DMS153 (cell line): ENCODE results near the gene KIF21B.
"Not testable (repeated sequence)": the region's sequence is repeated elsewhere in the genome, so short reads cannot be mapped to it uniquely, and the experiment has no call there.

Experiments
- DNase-seq: peaks from one replicate; lab custom pipeline; 2025; lab: John Stamatoyannopoulos, UW

KIF21B gene

DNA sequence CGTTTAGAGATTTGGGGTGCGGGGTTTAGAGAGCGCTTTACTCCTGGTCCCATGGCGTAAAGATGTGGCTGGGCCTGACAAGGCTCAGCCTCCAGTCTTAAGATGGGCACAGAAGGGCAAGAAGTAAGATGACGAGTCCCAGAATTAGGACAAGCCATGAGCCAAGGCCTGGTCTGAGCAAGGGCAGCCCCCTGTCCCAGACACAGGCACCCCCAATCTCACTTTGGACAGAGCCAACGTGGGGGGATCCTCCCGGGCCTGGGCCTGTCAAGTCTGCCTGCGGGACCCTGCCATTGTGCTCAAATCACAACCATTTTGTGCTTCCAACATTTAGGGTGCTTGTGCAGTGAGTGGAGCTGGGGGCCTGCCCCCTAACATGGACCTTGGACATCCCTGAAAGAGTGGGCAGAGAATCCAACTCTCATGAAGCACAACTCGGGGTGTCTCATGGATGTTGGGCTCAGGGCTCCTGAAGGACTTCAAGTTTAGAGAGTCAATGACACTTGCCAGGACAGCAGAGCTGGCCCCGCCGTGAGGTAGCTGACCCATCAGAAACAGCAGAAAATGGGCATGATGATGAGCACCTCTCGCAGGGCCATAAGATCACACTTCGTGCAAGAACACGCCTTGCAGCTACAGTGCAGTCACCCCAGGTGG lies 52.6 kb downstream of the KIF21B start:
- no peak for DNase-seq

DNA sequence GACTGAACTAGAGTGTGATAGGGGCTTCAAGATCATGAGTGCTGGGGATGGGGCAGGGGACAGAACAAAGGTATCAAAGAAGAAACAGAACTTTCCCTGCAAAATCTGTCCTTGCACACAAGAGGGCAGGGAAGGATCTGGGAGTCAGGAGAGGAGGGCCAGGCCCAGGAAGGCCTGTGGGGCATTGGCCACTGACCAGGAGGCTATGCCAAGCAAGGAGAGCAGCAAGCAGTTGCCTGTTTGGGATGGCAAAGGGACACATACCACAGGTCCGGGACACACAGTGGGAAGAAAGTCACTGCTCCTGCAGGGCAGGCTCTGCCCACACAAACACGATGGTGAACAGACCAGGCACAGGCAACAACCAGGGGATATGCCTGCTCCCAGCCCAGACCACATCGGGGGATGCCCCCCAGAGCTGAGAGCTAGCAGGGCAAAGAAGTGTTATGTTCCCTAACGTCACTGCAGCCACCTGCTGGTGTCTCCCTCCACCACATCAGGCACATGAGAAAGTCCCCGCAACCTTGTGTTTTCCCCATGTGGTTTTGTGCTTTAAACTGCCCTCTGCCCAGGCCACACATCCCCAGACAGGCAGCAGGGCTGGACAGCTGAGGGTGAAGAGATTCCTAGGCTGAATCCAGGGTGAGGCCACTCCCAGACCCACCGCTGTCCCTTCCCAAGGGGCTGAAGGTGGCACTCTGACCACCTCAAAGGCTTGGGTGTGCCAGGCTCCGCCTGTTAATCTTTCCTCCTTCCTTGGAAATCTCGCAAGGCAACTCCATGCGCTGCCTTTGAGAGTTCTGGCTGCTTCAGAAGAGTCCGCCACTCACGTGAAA lies 53.6 kb downstream of the KIF21B start:
- DNase-seq: no peak

DNA sequence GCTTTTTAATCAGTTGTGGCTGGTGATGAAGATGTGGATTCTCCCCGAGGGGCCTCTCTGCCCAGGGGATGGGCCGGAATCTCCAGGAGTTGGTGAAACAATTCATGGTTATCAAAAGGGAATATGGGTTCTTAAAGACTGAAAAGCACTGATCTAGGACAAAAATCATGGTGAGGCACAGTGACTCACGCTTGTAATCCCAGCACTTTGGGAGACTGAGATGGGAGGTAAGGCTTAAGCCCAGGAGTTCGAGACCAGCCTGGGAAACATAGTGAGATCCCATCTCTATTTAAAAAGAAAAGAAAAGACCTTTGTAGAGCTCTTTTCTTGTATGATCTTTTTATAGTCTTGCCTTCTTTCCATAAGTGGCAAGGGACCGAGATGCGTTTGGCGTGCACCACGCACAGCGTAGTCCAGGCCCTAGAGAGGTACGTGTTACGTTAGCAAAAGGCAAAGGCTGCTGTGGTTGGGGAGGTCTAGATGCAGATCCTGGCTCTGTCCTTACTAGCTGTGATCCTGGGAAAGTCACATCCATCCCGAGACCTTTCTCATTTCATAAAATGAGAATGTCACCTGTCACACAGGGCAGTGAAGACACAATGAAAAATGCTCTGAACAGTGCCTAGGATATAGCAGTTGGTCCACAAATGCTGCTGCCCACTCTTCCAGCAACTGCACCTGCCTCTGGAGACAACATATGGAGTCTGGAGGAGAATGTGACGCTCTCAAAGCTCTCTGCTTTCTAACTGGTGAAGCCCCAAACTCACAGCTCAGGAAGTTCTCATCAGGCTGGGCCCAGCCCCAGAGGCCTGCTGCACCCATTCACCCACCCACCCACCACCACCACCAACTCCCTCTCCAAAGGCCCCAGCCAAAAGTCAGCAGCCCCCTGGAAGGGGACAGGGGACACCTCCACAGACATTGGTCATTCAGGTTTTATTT lies 54.8 kb downstream of the KIF21B start:
- no peak for DNase-seq

DNA sequence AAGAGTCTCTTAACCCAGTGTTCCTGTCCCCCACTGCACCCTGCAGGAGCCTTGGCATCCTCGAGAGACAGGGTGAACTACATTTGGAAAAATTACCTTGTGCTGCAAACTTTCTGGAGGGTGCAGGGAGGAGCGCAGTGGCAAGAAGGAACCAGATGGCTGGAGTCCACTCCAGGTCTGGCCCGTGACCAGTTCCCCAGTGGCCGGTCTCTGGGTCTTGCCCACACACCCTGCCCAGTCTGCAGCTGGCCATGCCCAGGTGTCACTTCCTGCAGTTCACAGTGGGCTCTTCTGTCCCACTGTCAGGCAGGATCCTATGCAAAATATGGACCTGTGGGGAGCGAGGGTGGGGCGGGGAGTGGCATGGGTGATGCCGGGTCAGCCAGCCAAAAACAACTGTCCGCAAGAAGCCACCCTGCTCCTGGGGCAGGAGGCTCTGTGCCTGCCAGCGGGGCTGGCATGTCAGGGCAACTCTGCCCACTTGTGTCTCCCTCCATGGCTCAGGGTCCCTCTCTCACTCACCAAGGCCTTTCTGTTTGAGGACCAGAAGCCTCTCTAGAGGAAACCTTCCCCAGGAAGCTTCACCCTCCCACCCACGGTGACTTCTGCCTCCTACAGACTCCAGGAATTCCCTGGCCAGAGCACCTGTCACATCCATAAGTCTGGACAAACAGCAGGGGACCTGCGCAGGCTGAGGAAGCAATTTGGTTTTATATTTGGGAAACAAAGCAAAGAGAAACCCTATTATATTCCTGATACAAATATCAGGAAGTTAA lies 55.6 kb downstream of the KIF21B start:
- DNase-seq: no peak

DNA sequence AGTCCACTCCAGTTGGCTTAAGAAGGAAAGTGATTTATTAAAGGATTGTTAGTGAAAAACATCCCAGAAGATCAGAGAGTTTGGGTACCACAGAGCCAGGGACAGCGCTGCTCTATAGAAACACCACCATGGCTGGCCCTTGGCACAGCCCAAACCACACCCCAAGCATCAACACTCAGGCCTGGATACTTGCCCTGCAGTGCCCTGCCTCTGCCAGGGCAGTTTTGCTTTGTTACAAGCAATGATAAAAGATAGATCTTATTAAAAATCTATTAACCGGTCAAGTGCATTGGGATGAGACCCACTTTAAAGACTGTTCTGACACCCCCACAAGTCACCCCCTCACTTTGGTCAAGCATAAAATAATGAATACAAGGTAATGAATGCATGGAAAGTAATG lies 56.6 kb downstream of the KIF21B start:
- DNase-seq: no peak

DNA sequence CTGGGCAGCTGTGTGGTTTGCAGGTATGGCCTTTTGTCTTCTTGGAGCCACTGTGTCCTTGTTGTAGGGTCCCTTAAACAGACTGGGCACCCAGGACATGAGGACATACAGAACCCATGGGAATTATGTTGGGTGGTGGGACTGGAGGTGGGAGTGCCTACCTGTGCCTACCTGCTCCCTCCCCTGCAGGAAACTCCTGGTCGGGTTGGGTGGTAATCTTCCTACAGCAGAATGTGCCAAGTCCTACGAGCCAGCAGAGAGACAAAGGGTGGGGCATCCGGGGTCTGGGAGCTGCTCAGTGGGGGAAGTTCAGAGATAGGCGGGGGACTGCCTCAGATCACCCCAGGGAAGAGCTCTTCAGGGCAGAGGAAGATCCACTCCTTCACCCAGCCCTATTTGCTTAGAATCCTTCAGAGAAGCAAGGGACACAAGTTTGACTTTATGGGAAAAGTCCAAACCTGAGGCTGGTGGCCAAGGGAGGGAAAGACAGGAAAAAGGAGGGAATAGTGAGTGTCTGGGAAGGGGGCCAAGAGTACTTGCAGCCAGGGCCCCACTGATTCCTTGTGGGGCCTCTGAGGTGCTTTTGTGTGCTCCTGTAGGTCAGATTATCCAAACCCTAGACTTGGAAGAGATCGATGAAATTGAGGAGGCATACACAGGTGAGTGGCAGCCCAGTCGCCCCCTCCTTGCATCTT lies 58.3 kb downstream of the KIF21B start:
- DNase-seq: no peak

DNA sequence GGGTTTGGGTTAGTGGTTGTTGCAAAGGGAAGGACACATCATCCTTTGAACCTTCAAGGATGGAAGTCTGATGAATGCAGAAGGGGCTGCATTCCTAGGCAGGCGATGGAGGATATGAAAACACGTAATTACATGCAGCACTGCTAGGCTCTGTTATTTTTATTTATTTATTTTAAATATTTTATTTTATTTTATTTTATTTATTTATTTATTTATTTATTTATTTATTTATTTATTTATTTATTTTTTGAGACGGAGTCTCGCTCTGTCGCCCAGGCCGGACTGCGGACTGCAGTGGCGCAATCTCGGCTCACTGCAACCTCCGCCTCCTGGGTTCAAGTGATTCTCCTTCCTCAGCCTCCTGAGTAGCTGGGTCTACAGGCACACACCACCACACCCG lies 59.6 kb downstream of the KIF21B start:
- DNase-seq: not testable (repeated sequence)

DNA sequence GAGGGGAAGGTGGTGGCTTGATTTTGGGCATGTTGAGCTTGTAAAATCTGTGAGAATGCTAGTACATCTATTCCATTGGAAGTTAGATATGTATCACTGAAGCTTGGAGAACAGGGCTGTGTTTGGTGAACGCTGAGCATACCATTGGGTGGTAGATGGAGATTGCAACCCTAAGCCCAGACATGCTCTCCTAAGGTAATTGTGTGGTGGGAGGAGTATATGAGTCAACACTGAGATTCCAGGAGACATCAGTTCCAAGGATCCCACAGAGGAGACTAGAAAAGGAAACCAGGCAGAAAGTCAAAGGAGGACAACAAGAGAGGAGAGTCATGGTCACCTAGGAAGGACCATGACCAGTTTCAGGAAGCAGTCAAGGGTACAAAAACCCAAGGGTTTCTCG lies 60.4 kb downstream of the KIF21B start:
- no peak for DNase-seq

DNA sequence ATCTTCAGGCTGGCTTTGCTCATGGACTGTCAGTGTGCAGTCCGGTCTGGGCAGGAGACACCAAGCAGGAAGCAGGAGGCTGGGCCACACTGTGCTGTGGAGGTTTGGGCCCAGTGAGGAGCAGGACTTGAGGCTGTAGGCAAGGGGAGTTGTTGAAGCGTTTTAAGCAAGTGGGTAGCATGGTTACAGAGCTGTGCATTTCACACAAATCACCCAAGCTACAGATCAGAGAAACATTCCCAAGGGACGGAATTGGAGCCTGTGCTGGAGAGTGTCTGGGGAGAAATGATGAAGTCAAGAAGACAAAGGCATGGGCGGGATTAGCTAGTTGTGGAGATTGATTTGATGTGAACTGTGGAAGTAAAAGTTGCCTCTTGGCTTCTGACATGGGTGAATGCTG lies 60.9 kb downstream of the KIF21B start:
- DNase-seq: no peak

DNA sequence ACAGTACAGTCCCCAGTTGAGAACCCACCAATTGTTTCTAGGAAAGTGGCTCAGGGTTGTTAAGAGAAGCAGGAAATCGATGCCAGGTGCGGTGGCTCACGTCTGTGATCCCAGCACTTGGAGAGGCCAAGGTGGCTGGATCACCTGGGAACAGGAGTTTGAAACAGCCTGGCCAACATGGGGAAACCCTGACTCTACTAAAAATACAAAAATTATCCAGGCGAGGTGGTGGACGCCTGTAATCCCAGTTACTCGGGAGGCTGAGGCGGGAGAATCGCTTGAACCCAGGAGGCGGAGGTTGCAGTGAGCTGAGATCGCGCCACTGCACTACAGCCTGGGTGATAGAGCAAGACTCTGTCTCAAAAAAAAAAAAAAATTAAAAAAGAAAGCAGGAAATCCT lies 61.4 kb downstream of the KIF21B start:
- not testable (repeated sequence) for DNase-seq

DNA sequence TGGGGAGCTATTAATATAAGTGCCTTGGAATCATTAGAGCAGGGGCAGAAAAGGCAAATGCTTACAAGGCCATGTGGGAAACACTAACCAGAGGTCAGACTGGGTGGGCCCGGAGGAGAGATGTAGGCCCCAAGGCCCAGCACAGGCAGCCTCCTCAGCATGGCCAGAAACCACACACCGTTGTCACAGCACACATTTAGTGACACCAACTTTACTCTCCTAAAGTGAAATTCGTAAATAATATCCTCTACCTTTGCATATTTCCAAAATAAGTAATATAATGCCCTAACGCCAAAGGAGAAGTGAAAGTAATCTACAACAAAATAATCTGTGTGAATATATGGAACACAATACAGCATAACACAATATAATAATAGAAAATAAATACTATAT lies 62.6 kb downstream of the KIF21B start:
- DNase-seq: no peak

DNA sequence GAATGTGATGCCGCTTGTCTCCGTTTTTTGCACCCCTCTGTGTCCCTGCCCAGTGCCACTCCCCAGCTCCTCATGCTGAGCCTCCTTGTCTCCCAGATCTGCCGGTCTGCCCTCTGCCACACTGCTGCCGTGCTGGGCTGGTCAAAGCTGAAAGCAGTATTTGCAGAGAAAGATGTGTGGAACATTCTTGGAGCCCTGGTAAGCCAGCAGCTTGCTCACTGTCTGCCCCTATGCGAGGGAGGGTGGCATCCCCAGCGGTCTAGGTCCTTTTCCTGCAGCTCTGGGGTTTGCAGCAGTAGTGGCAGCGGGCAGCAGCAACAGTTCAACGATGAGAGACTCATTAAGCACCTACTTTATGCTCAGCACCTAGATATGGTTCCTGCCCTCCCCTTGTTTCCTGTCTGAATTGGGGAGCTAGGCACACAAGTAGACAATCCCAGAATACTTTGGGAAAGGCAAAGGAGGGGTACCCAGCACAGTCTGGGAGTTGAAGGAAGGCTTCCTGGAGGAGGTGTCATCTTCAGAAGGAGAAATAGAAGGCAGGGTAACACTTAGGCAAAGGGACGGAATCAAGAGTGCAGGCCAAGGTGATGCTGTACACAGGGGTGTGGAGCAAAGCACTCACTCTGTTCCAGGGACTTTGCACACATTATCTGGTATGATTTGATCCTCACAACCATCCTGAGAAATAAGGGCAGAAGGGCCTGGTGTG lies 63.1 kb downstream of the KIF21B start:
- no peak for DNase-seq

DNA sequence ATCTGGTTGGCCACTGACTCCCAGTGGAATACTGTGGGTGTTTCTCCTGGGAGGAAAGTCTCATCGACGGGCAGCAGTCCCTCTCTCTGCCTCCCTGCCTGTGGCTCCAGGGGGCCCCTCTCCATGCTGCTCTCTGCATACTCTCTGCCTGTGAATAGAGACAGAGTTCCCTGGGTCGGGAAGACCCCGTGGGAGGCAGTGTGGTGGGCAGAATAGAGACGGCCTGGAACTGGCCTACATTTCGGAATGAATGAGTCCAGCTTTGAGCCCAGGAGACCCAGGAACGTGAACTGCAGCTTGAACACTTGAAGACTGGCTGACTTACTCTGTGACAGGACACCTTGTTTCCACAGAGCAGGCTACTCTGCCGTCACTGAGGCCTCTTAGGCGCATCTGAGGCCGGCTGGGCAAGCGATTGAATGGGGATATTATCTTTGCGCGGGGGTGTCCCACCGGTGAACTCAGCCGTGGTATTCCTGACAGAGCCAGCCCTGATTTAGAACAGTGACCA lies 64.0 kb downstream of the KIF21B start:
- no peak for DNase-seq

DNA sequence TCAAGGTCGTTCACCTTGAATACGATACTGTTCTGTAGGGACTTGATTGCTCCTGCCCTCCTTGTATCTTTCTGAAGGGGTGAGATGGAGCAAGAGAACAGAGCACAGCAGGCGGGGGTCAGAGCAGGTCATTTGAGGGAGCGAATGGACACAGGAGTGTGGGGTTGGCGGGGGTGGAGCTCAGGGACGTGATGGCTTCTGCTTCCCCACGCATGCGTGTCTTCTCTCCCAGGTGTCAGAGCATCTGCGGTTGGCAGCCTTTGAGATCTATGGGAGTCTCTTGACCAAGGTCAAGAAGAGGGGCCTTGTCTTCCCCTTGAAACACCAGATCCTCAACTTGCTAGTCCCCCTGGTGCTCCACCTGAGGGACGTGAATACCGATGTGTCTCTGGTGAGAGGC lies 64.9 kb downstream of the KIF21B start:
- no peak for DNase-seq

DNA sequence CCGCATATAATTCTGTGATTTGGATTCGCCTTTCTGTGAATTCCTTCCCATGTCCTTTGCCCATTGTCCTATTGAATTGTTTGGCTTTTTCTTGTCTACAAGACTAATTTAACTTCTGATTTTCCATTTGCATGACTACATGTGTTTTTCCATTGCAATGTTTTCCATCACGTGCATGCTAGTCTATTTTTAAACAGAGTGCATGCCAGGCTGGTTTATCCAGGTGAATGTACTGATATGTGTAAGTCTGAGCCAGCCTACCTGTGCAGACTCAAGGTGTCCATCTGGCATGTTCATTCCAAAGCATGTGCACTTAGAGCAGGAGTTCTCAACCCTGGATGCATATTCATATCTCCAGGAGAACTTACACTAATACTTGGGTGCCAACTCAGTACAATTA lies 69.1 kb downstream of the KIF21B start:
- no peak for DNase-seq

DNA sequence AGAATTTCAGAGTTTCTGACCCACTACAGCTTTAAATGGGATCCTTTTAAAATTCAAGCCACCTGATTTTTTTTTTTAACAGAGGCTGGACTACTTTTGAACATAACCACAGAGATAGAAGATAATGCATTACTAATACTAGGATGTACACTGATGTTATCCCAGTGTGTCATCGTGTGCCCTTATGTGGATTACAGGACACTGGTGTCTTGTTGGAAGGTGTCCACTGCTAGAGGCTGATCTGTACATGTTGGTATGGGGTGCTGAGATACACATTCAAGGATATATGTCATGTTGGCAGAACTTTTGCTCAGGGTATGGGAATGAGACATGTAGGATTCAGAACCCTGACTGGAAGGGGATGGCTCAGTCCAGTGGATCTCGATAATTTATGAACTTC lies 72.5 kb downstream of the KIF21B start:
- DNase-seq: no peak

DNA sequence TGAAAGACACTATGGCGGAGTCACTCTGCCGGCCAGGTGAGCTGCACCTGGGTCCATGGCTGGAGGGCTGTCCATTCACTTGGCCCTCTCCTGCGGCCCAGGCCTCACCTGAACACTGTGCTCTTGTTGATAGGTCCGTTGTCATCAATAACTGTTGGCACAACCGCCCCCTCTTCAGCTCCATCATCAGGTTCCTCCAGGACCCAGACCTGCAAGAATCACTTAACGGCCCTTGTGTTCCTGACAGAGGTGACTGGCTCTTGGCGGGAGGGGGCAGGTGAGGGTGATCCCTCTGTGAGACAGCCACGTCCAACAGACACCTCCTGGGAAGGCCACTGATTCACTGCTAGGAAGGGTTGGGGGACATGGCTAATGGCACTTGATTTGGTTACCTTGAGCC lies 73.9 kb downstream of the KIF21B start:
- no peak for DNase-seq

DNA sequence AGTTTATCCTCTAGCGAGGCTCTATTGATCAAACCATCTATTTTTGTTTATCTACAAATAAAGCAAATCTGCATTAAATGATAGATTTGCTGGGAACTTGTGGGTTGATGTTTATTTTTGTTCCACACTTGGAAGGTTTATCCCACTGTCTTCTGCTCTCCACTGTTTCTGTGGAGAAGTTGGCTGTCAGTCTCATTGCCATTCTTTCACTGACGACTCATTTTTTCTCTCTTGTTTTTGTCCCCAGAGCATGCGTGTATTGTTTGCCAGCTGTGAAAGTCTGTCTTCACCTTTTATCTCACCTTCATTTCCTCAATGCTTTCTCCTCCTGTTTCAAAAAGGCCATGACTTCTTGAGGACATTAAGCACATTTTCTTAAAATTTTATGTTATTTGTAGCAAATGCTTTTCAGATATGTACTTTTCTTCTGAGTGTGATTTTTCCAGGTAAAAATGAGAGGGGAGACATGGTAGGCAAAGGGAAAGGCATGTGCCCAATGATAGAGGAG lies 76.4 kb downstream of the KIF21B start:
- no peak for DNase-seq

DNA sequence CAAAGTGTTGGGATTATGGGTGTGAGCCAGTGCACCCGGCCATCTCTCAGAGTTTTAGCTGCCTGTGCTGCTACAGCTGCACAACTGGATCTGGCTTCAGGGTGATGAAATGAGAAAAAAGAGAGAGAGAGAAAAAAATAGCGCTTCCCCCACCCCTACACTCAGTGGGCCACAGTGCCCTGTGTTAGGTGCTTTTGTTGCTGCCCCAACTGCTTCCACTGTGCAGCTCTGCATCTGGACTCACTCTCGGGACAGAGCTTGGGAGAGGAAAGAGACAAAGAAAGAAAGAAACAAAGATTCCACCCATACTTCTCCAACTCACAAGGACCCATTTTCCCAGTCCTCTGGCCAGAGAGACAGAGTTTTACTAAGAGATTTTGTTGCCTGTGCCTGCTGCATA lies 78.4 kb downstream of the KIF21B start:
- DNase-seq: no peak

DNA sequence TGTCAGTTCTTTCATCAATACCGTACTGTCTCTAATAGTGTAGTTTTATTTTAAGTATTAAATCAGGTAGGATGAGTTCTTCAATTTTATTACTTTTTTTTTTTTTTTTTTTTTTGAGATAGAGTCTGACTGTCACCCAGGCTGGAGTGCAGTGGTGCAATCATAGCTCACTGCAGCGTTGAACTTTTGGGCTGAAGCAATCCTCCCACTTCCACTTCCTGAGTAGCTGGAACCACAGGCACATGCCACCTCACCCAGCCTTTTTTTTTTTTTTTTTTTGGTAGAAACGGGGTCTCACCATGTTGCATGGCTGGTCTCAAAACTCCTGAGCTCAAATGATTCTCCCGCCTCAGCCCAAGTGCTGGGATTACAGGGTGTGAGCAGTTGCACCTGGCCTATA lies 84.6 kb downstream of the KIF21B start:
- no peak for DNase-seq
